Activated naive CD4-positive, alpha-beta T cell treated with anti-CD3 and anti-CD28 coated beads, Interleukin-2, amount 10 ng/mL, durations not matched to agents 7 days and 5 days (primary cell): ENCODE results near the gene LIFR.
A peak's percentile ranks its signal among the peaks of the same experiment; 100 is the strongest.

Source experiments
- CTCF ChIA-PET: fragments of 350-600 bp; sonication (Branson Sonifier 250); formaldehyde crosslinking; loops from one replicate; lab custom pipeline; 2021; ENCODE audit warnings: antibody characterized with exemption; lab: Charles Lee
- DNase-seq: peaks from one replicate; pipeline ENCODE4 v3.0.0-alpha.2; 2020
- H3K27ac Mint-ChIP-seq: one replicate; pipeline ENCODE4 v1.8.0; 2021; ENCODE audit warnings: mild to moderate bottlenecking, moderate library complexity, mixed read lengths
- H3K27me3 Mint-ChIP-seq: one replicate; pipeline ENCODE4 v1.8.0; 2021; ENCODE audit warnings: mild to moderate bottlenecking, mixed read lengths
- H3K36me3 Mint-ChIP-seq: one replicate; pipeline ENCODE4 v1.8.0; 2021; ENCODE audit warnings: mixed read lengths
- H3K4me1 Mint-ChIP-seq: one replicate; pipeline ENCODE4 v1.8.0; 2021; ENCODE audit warnings: mixed read lengths
- H3K4me3 Mint-ChIP-seq: one replicate; pipeline ENCODE4 v1.8.0; 2021; ENCODE audit warnings: mild to moderate bottlenecking, moderate library complexity, mixed read lengths
- H3K9me3 Mint-ChIP-seq: one replicate; pipeline ENCODE4 v1.8.0; 2021; ENCODE audit warnings: mixed read lengths

Gene LIFR

DNA sequence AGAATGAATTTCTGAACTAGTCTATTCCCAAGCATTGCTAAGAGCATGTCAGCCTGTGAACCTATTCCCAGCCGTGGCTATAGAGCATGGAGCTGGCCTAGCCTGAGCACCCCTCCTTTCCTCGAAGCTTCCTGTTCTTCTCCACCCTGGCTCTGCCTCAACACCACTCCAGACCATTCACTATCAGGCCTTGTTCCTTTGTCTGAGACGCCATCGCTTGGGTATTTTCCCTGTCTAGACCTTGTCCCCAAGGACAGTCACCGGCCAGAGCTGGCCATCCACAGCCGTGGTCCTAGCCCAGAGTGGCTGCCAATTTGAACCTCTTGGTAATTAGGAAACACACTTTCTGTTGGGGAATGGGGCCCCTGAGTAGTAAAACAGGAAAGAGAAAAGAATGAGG, 105.8 kb downstream of the LIFR start:
- H3K9me3 Mint-ChIP-seq = no peaks in the 10 kb centered on the region
- no peak overlapping the region for H3K4me3 Mint-ChIP-seq
- H3K36me3 Mint-ChIP-seq = no peaks in the 10 kb centered on the region
- DNase-seq = no peak
- peaks cover 96% of the 10 kb centered on the region for H3K27me3 Mint-ChIP-seq
- CTCF ChIA-PET = interaction anchor here (1.7 kb wide), 1 partner anchor 9 kb away, joined by 7 read pairs; no protein-coding TSS in a partner anchor
- H3K4me1 Mint-ChIP-seq = peaks cover 22% of the 10 kb centered on the region
- no peak overlapping the region for H3K27ac Mint-ChIP-seq

DNA sequence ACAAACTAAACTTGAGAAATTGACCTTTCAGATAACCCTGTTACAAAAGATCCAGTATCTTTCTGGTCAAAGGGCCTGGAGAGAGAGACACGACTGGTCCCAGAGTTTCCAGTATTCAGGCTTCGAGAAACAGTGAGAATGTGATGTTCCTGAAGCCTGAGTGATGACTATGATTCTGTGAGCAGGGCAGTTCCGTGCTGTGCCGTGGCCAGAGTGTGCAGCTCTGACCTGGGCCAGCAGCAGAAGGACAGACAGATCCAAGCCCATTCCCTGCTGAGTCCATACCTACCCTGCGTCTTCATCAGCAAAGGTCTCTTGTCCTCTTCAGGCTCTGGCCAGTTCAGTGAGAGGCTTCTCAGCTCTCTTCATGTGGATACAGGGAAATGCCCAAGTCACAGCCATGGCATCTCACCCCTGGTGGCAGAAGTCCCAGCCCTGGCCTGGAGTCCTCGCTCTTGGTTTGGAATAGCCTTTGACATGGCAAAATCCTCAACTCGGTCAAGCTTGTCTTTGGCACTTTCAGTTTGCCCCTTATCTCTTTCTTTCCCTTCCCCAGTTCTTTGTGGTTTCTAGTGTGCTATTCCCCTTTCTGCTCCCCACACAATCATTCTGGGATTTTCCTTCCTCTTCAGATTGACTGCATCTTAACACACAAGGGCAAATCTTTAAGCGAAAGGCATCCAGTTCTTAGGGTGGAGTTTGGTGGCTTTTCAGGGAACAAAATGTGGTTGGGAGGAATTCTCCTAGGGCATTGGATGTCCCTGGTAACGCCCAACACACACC, 107.7 kb downstream of the LIFR start:
- no peak overlapping the region for H3K27ac Mint-ChIP-seq
- H3K4me3 Mint-ChIP-seq = no peak overlapping the region
- DNase-seq = no peak
- H3K36me3 Mint-ChIP-seq = no peaks in the 10 kb centered on the region
- CTCF ChIA-PET = interaction anchor here (1.4 to 1.7 kb wide), 2 partner anchors 7 to 361 kb away, joined by 4 to 7 read pairs; no protein-coding TSS in a partner anchor
- H3K4me1 Mint-ChIP-seq = peaks cover 16% of the 10 kb centered on the region
- peaks cover 90% of the 10 kb centered on the region for H3K27me3 Mint-ChIP-seq
- H3K9me3 Mint-ChIP-seq = no peaks in the 10 kb centered on the region

- H3K27ac Mint-ChIP-seq = no peak overlapping the region
- no peak overlapping the region for H3K4me3 Mint-ChIP-seq
- H3K36me3 Mint-ChIP-seq = no peaks in the 10 kb centered on the region
- no peaks in the 10 kb centered on the region for H3K9me3 Mint-ChIP-seq
- CTCF ChIA-PET = interaction anchor here (0.5 to 1.3 kb wide), 2 partner anchors 24 to 771 kb away, joined by 3 to 4 read pairs; no protein-coding TSS in a partner anchor
- H3K27me3 Mint-ChIP-seq = peaks cover 86% of the 10 kb centered on the region
- DNase-seq = no peak
- H3K4me1 Mint-ChIP-seq = peaks cover 6% of the 10 kb centered on the region
These were observed 108.7 kb downstream of the LIFR start for GRCh38 chr5:38447786-38448185.

DNA sequence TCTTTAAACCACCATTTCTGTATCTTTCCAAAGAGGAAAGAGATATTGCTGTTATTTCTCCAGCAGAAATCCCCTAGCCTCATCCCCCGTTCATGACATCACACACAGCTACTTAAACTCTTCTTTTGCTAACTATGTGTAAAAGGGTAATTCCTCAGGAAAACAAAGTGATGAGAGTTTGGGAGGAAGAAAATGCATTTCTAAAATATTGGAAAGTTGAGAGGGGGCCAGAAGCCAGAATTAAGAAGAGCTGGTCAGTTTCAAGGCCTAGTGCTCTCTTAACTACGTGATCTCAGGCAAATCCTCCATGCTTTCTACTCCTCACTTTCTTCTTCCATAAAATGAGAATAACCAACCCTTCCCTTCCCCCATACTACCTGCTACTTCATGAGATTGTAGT, 109.4 kb downstream of the LIFR start:
- no peak overlapping the region for H3K4me3 Mint-ChIP-seq
- H3K27me3 Mint-ChIP-seq = peaks cover 79% of the 10 kb centered on the region
- no peak overlapping the region for H3K27ac Mint-ChIP-seq
- CTCF ChIA-PET = interaction anchor here (0.5 to 1.3 kb wide), 2 partner anchors 24 to 772 kb away, joined by 3 to 4 read pairs; no protein-coding TSS in a partner anchor
- no peak for DNase-seq
- H3K36me3 Mint-ChIP-seq = no peaks in the 10 kb centered on the region
- H3K4me1 Mint-ChIP-seq = no peaks in the 10 kb centered on the region
- no peaks in the 10 kb centered on the region for H3K9me3 Mint-ChIP-seq

GRCh38 chr5:38446029-38446522, 110.4 kb downstream of the LIFR start:
- DNase-seq = no peak
- Mint-ChIP-seq H3K27me3 (peaks cover 77% of the 10 kb centered on the region), H3K27ac (no peak overlapping the region), H3K4me3 (no peak overlapping the region), H3K36me3 (no peaks in the 10 kb centered on the region), H3K9me3 (no peaks in the 10 kb centered on the region), H3K4me1 (no peaks in the 10 kb centered on the region)
- CTCF ChIA-PET = no interaction called here

GRCh38 chr5:38445374-38446028, 110.9 kb downstream of the LIFR start:
- H3K27me3 Mint-ChIP-seq = peaks cover 77% of the 10 kb centered on the region
- no peaks in the 10 kb centered on the region for H3K9me3 Mint-ChIP-seq
- no peaks in the 10 kb centered on the region for H3K4me1 Mint-ChIP-seq
- H3K27ac Mint-ChIP-seq = no peak overlapping the region
- no peak for DNase-seq
- H3K4me3 Mint-ChIP-seq = no peak overlapping the region
- no peaks in the 10 kb centered on the region for H3K36me3 Mint-ChIP-seq
- CTCF ChIA-PET = interaction anchor here (1.3 kb wide), 1 partner anchor 364 kb away, joined by 4 read pairs; no protein-coding TSS in a partner anchor

DNA sequence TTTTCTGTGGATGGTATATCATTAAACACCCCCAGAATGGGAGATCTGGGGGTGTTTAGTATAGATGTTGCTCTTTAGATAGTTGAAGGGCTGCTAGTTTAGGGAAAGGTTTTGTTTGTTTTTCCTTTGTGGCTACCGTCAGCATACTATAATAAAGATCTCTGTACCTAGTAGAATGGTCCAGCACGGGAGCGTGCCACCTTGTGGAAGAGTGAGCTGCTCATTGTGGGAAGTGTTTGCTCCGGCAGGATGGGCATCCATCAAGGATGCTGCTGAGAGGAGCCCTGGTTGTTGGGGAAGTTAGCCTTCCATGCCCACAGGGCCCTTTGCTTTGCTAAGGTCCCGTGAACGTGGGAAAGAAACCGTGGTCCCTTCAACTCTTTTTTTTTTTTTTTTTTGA, 113.1 kb downstream of the LIFR start:
- H3K9me3 Mint-ChIP-seq = no peaks in the 10 kb centered on the region
- CTCF ChIA-PET = interaction anchor here (0.8 to 2.8 kb wide), 3 partner anchors 10 to 637 kb away, joined by 3 to 26 read pairs (median 4); no protein-coding TSS in a partner anchor
- H3K27ac Mint-ChIP-seq = no peak overlapping the region
- no peaks in the 10 kb centered on the region for H3K4me1 Mint-ChIP-seq
- no peak for DNase-seq
- peaks cover 63% of the 10 kb centered on the region for H3K27me3 Mint-ChIP-seq
- H3K4me3 Mint-ChIP-seq = no peak overlapping the region
- H3K36me3 Mint-ChIP-seq = no peaks in the 10 kb centered on the region

GRCh38 chr5:38442247-38442573, 114.2 kb downstream of the LIFR start:
- CTCF ChIA-PET = interaction anchor here (0.6 to 3.9 kb wide), 53 partner anchors 8 to 1130 kb away, joined by 3 to 74 read pairs (median 4); no protein-coding TSS in a partner anchor
- Mint-ChIP-seq H3K27me3 (peaks cover 62% of the 10 kb centered on the region), H3K9me3 (no peaks in the 10 kb centered on the region)

DNA sequence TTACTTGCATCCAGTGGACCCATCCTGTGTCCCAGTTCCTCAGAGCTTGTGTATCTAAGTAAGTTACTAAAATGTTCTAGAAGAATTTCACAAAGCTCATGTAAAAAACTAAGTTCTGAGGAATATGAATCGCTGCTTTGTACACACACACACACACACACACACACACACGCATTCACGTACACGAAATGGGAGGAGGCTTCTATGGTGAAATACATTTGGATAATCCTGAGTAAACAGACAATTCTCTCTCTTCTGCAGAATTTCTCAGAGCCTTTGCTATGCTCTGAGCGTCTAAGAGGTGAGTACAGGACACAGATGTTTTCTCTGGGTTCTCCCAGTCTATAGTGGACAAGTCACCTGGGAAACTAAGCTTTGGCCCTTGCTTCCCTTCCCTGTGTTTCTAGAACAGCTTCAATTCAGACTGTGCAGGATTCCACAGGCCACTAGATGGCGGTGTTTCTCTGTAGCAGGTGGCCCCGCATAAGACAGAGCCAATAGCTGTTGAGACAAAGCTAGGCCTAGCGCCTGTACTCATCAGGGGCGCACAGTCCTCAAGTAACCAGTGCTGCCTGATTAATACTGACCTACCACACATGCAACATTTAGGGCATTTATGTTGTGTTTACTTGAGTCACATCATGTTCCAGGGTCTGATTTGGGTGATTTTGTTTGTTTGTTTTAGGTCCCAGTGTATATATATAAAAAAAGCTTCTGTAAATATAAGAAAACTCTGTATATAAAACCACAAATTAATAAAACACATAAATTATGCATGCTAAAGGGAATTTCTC, 114.8 kb downstream of the LIFR start:
- no peaks in the 10 kb centered on the region for H3K36me3 Mint-ChIP-seq
- H3K9me3 Mint-ChIP-seq = no peaks in the 10 kb centered on the region
- no peak overlapping the region for H3K27ac Mint-ChIP-seq
- no peaks in the 10 kb centered on the region for H3K4me1 Mint-ChIP-seq
- DNase-seq = peak; percentile 89
- no peak overlapping the region for H3K4me3 Mint-ChIP-seq
- CTCF ChIA-PET = interaction anchor here (0.6 to 3.9 kb wide), 58 partner anchors 8 to 1130 kb away, joined by 3 to 74 read pairs (median 4); no protein-coding TSS in a partner anchor
- H3K27me3 Mint-ChIP-seq = peaks cover 66% of the 10 kb centered on the region

More at GRCh38 chr5:38442247-38442573, 114.2 kb downstream of the LIFR start:
- DNase-seq = no peak
- H3K4me1 Mint-ChIP-seq = no peaks in the 10 kb centered on the region
- H3K4me3 Mint-ChIP-seq = no peak overlapping the region
- H3K27ac Mint-ChIP-seq = no peak overlapping the region
- no peaks in the 10 kb centered on the region for H3K36me3 Mint-ChIP-seq

DNA sequence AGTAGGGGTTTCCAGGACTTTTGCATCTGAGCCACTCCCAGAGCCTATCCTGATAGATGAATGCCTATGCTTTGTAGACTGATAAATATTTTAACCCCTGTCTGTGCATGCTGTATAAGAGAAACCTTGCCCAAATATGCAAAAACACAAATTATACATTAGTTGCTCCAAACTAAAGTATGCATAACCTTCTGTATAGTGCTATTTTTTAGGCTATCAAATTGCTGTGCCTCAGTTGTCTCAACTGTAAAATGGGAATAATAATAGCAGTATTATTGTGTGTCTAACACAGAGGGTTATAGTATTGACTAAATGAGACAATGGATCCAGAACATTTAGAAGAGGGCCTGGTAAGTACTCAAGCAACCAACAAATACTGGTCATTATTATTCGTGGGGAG, 117.7 kb downstream of the LIFR start:
- Mint-ChIP-seq H3K36me3 (no peaks in the 10 kb centered on the region), H3K27ac (no peak overlapping the region)

DNA sequence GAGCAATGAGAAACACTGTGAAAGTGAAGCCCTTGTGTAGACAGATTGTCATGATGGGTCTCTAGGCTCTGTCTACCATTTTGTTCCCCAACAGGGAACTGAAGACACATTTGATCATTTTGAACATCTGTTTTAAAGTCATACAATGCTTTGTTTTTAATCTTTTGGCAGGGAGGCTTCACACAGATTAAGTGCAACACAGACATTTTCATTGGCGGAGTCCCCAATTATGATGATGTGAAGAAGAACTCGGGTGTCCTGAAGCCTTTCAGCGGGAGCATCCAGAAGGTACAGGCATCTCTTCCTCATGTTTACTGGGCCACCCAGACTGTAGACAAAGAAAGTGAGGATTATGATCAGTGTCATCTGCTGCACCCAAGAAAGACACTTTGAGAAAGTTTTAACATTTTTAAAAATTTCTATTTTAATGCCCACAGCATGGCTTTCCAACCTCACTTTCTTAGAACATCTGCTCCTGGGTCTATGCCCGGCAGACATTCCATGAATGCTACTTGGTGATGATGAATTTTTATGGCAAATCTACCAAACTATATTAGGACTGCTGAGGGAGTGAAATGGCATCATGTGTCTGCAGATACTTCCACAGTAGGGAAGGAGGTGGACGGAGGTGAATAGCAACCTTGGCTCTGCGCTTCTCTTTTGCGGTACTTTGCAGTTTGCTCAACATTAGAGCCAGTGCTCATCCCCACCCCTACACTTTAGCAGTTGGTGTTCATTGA, 121.3 kb downstream of the LIFR start:
- CTCF ChIA-PET = interaction anchor here (1.2 kb wide), 1 partner anchor 8 kb away, joined by 3 read pairs; no protein-coding TSS in a partner anchor
- H3K36me3 Mint-ChIP-seq = no peaks in the 10 kb centered on the region
- no peaks in the 10 kb centered on the region for H3K4me1 Mint-ChIP-seq
- H3K27me3 Mint-ChIP-seq = peaks cover 56% of the 10 kb centered on the region
- H3K27ac Mint-ChIP-seq = no peak overlapping the region
- no peaks in the 10 kb centered on the region for H3K9me3 Mint-ChIP-seq
- H3K4me3 Mint-ChIP-seq = no peak overlapping the region
- no peak for DNase-seq

More for the DNA sequence above, 117.7 kb downstream of the LIFR start:
- no peaks in the 10 kb centered on the region for H3K9me3 Mint-ChIP-seq
- H3K27me3 Mint-ChIP-seq = peaks cover 55% of the 10 kb centered on the region
- CTCF ChIA-PET = interaction anchor here (0.7 kb wide), 1 partner anchor 1037 kb away, joined by 3 read pairs; no protein-coding TSS in a partner anchor
- H3K4me3 Mint-ChIP-seq = no peak overlapping the region
- H3K4me1 Mint-ChIP-seq = no peaks in the 10 kb centered on the region
- DNase-seq = no peak

- Mint-ChIP-seq H3K4me3 (no peak overlapping the region), H3K27me3 (peaks cover 52% of the 10 kb centered on the region), H3K27ac (no peak overlapping the region), H3K36me3 (no peaks in the 10 kb centered on the region), H3K4me1 (peaks cover under 1% of the 10 kb centered on the region), H3K9me3 (no peaks in the 10 kb centered on the region)
- CTCF ChIA-PET = interaction anchor here (1.0 to 2.3 kb wide), 3 partner anchors 8 to 124 kb away, joined by 3 to 10 read pairs (median 5); partner anchors contain the start of gene LIFR
- no peak for DNase-seq
These were observed 123.1 kb downstream of the LIFR start for GRCh38 chr5:38433160-38433861.
